ENCODE measurements around the gene TRAF1. TPM values are rescaled to one million over a fixed set of nuclear protein-coding genes. Genes with fewer than 3 reads are reported as not detected.

The TRAF1 gene
- total and polyA plus RNA-seq, 3 donors from 2014 or later: 3.9 to 8.6 (median 6.5) TPM

DNA sequence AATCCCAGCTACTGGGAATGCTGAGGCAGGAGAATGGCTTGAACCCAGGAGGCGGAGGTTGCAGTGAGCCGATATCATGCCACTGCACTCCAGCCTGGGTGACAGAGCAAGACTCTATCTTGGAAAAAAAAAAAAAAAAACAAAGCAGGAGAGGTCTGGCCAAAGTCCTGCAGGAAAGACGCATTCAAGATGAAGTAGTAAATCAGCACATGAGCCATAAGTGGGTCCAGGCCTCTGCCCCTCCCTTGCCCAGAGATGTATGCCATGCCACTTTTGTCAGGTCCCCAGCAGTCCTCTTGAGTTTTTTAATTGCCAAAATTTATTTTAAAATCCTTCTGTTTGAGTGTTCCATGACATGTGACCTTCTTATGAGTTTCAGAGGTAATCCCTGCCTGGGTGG is 41.1 kb downstream of the TRAF1 start:
- H3K4me1 ChIP-seq: peaks cover 10% of the 10 kb centered on the region

DNA sequence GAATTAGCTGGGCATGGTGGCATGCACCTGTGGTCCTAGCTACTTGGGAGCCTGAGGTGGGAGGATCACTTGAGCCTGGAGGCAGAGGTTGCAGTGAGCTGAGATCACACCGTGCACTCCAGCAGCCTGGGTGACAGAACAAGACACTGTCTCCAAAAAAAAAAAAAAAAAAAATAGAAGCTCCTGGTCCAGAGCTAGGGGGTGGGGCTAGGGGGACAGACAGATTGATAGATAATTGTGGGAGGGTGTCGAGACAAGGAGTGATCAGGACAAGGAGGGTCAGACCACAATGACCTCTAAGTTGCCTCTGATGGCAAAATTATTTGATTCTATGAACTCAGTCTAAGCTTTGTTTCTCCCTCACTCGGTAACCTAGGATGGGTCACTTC is 43.0 kb downstream of the TRAF1 start:
- H3K27ac ChIP-seq: no peak overlapping the region
- DNase-seq: no peak
- no peaks in the 10 kb centered on the region for H3K36me3 ChIP-seq (ENCODE audit: low read depth, missing control alignments)
- no peak for TF ChIP-seq POLR2A (IDR thresholded peaks at IDR 0.05)
- TF ChIP-seq, protein P1, sequence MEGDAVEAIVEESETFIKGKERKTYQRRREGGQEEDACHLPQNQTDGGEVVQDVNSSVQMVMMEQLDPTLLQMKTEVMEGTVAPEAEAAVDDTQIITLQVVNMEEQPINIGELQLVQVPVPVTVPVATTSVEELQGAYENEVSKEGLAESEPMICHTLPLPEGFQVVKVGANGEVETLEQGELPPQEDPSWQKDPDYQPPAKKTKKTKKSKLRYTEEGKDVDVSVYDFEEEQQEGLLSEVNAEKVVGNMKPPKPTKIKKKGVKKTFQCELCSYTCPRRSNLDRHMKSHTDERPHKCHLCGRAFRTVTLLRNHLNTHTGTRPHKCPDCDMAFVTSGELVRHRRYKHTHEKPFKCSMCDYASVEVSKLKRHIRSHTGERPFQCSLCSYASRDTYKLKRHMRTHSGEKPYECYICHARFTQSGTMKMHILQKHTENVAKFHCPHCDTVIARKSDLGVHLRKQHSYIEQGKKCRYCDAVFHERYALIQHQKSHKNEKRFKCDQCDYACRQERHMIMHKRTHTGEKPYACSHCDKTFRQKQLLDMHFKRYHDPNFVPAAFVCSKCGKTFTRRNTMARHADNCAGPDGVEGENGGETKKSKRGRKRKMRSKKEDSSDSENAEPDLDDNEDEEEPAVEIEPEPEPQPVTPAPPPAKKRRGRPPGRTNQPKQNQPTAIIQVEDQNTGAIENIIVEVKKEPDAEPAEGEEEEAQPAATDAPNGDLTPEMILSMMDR (IDR thresholded peaks at IDR 0.05): no peak
- H3K9me3 ChIP-seq: no peaks in the 10 kb centered on the region
- 74 to 84% methylated on average over 3 of the region's 3 CpGs for WGBS, 2 donors
- intact Hi-C loops (cut with DNase I; ENCODE audit: low total_unique reads): no loop called here
- H3K27me3 ChIP-seq: no peaks in the 10 kb centered on the region
- peaks cover 10% of the 10 kb centered on the region for H3K4me1 ChIP-seq
- H3K4me3 ChIP-seq: no peak overlapping the region

More for the DNA sequence above, 41.1 kb downstream of the TRAF1 start:
- Histone ChIP-seq H3K4me3 (no peak overlapping the region), H3K36me3 (ENCODE audit: low read depth, missing control alignments) (no peaks in the 10 kb centered on the region), H3K27me3 (no peaks in the 10 kb centered on the region), H3K27ac (no peak overlapping the region), H3K9me3 (no peaks in the 10 kb centered on the region)
- 51 to 54% methylated on average over 3 of the region's 3 CpGs for WGBS, 2 donors
- intact Hi-C loops (cut with DNase I; ENCODE audit: low total_unique reads): no loop called here
- no peak for DNase-seq
- TF ChIP-seq, protein P1 (IDR thresholded peaks at IDR 0.05): no peak

DNA sequence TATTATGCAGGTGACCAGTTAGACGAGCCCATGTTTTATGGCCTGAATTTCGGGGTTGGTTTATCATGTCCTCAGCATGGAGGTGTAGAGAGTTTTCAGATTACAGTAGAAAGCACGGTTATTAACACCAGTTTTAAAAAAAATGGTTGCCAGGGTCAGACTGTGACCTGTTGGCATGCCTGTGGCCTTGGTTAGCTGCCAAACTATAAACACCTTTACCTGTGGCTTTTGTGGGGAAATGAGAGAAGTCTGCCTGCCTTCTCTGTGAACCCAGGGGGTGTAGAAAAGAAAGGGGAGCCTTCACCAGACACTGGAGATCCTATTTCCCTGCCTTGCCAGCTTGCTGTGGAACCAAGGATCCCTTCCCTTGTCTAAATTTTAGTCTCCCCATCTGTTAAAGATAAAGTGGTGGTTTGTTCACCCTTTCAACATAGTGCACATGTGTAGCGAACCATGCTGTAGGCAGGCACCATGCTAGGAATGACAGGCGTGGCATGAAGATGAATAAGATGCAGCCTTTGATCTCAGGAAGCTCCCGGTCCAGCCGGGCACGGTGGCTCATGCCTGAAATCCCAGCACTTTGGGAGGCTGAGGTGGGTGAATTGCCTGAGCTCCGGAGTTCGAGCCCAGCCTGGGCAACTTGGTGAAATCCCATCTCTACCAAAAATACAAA is 43.5 kb downstream of the TRAF1 start:
- TF ChIP-seq, protein P1 (IDR thresholded peaks at IDR 0.05): no peak
- TF ChIP-seq POLR2A (IDR thresholded peaks at IDR 0.05): no peak
- no peaks in the 10 kb centered on the region for H3K36me3 ChIP-seq (ENCODE audit: low read depth, missing control alignments)
- no peak overlapping the region for H3K4me3 ChIP-seq
- no peak for DNase-seq
- no peak overlapping the region for H3K27ac ChIP-seq
- H3K9me3 ChIP-seq: no peaks in the 10 kb centered on the region
- H3K4me1 ChIP-seq: peaks cover 12% of the 10 kb centered on the region
- WGBS, 2 donors: 86 to 90% methylated on average over 10 of the region's 10 CpGs
- intact Hi-C loops (cut with DNase I; ENCODE audit: low total_unique reads): no loop called here
- no peaks in the 10 kb centered on the region for H3K27me3 ChIP-seq

DNA sequence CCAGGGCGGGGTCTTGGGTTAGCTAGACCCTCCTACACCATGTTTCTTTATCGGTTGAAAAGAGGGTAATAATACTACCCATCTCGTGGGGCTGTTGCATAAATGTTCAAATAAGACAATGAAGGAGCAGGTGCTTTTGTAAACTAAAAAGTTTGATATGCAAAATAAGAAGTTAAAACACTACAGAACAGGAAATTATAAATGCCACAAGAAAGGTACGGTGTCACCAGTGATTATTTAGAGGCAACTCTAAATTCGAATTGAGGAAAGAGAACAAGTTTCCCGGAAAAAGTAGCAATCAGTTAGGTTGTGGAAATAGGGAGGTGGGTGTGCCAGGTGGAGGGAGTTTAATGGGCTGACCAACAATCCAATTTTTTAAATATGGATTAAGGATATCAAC is 47.1 kb downstream of the TRAF1 start:
- TF ChIP-seq, protein P1 (IDR thresholded peaks at IDR 0.05): no peak
- TF ChIP-seq POLR2A (IDR thresholded peaks at IDR 0.05): no peak
- 71 to 81% methylated on average over 6 of the region's 6 CpGs for WGBS, 2 donors
- DNase-seq: no peak
- no peaks in the 10 kb centered on the region for H3K9me3 ChIP-seq
- H3K27ac ChIP-seq: no peak overlapping the region
- intact Hi-C loops (cut with DNase I; ENCODE audit: low total_unique reads): loop anchor here (5.0 kb wide), 1 partner anchor 48 kb away; the partner anchor contains the start of gene TRAF1
- H3K4me1 ChIP-seq: peaks cover 4% of the 10 kb centered on the region
- H3K36me3 ChIP-seq (ENCODE audit: low read depth, missing control alignments): no peaks in the 10 kb centered on the region
- H3K27me3 ChIP-seq: no peaks in the 10 kb centered on the region
- H3K4me3 ChIP-seq: no peak overlapping the region

All from testis (tissue), 3 donors.